A673 (cell line): ENCODE measurements around the gene PRG2. TPM values are rescaled to one million over a fixed set of nuclear protein-coding genes. Genes with fewer than 3 reads are reported as not detected.
"Not testable (repeated sequence)": the region's sequence is repeated elsewhere in the genome, so short reads cannot be mapped to it uniquely, and the experiment has no call there.

Experiments used
- BruUV-seq: library from RNA; stranded (reverse); fragments of 400-500 nt; replicated peaks from 2 replicates; lab custom pipeline; 2021; lab: Mats Ljungman, UMichigan
- CTCF ChIA-PET: fragments of 300-600 bp; sonication (Branson Sonifier 250); formaldehyde crosslinking; loops from one replicate; lab custom pipeline; 2022; ENCODE audit warnings: antibody characterized with exemption; lab: Charles Lee
- POLR2A ChIA-PET: fragments of 300-600 bp; sonication (Branson Sonifier 250); formaldehyde crosslinking; loops from one replicate; lab custom pipeline; 2022; ENCODE audit warnings: antibody characterized with exemption; ENCODE audit not compliant: low non-redundant PET; lab: Charles Lee
- DNase-seq: peaks from one replicate; pipeline ENCODE4 v3.0.0-alpha.2; 2015; ENCODE audit warnings: low spot score
- H3K27ac ChIP-seq: fragments of 200-600 bp; sonication (generic); 2 replicates; pipeline ENCODE4 v1.5.1; 2016; ENCODE audit warnings: mixed run types, low read depth, mild to moderate bottlenecking, mixed read lengths, antibody characterized with exemption, low read length; ENCODE audit not compliant: poor library complexity, severe bottlenecking
- H3K27me3 ChIP-seq: fragments of 200-600 bp; sonication (generic); replicated peaks from 2 replicates; pipeline ENCODE4 v1.6.1; 2017; ENCODE audit warnings: mixed run types, low read depth, mild to moderate bottlenecking, mixed read lengths, antibody characterized with exemption, low read length; ENCODE audit not compliant: insufficient read depth, poor library complexity
- H3K36me3 ChIP-seq: fragments of 200-600 bp; sonication (generic); 2 replicates; pipeline ENCODE4 v1.6.1; 2016; ENCODE audit warnings: mixed run types, mild to moderate bottlenecking, mixed read lengths, antibody characterized with exemption, low read length; ENCODE audit not compliant: insufficient read depth, poor library complexity, severe bottlenecking
- H3K4me1 ChIP-seq: fragments of 200-600 bp; sonication (generic); 2 replicates; pipeline ENCODE4 v1.6.1; 2017; ENCODE audit warnings: mixed run types, mild to moderate bottlenecking, mixed read lengths, antibody characterized with exemption, low read length; ENCODE audit not compliant: insufficient read depth, poor library complexity, severe bottlenecking
- H3K4me3 ChIP-seq: fragments of 200-600 bp; sonication (generic); 2 replicates; pipeline ENCODE4 v1.5.1; 2016; ENCODE audit warnings: low read depth, mixed run types, mild to moderate bottlenecking, mixed read lengths, low read length; ENCODE audit not compliant: poor library complexity, severe bottlenecking
- H3K9me3 ChIP-seq: fragments of 200-600 bp; sonication (generic); 2 replicates; pipeline ENCODE4 v1.6.1; 2016; ENCODE audit warnings: mixed run types, low read depth, mild to moderate bottlenecking, mixed read lengths, antibody characterized with exemption, low read length; ENCODE audit not compliant: poor library complexity, severe bottlenecking
- EZH2 ChIP-seq: fragments of 200-600 bp; sonication (generic); IDR thresholded peaks from 2 replicates; pipeline ENCODE4 v1.6.1; 2017; ENCODE audit warnings: borderline replicate concordance, low read depth, mild to moderate bottlenecking, mixed read lengths, antibody characterized with exemption, low read length; ENCODE audit not compliant: poor library complexity, severe bottlenecking
- intact Hi-C: fragments of 100-400 bp; cut with micrococcal nuclease; formaldehyde crosslinking; loops from one replicate; pipeline ENCODE4 v1.10.0; 2022; ENCODE audit not compliant: unreplicated experiment
- total RNA-seq: library from RNA; stranded (reverse); gene quantifications from 2 replicates; pipeline ENCODE4 v1.2.3, GENCODE V29; 2021
- TF ChIP-seq, protein P1 (sequence below): fragments of 300-800, 200-600 bp; sonication (generic); conservative IDR thresholded peaks from 2 replicates; pipeline ENCODE4 v1.5.1; 2017; ENCODE audit warnings: low read depth, mild to moderate bottlenecking, antibody characterized with exemption, low read length, moderate library complexity, mixed read lengths

The PRG2 gene
- total RNA-seq, 1 experiment from 2014 or later: not detected

DNA sequence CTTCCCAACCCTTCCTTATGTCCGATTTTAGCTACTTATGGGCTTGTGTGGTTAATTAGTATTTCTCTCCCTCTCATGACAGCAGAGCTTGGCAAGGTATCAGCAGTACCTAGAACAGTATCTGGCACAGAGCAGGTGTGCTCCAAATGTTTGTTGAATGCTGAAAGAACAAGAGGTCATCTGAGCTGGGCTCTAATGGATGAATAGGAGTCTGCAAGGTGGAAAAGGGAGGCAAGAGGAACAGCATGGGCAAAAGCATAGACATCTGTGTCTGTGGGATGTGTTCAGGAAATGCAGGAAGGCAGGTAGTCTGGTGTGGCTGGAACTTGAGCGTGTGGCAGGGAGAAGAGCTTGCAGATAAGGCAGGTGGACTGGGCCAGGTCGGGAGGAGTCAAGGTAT is 28.5 kb downstream of the PRG2 start:
- BruUV-seq: no TSS peak
- TF ChIP-seq EZH2: no peak
- TF ChIP-seq, protein P1, sequence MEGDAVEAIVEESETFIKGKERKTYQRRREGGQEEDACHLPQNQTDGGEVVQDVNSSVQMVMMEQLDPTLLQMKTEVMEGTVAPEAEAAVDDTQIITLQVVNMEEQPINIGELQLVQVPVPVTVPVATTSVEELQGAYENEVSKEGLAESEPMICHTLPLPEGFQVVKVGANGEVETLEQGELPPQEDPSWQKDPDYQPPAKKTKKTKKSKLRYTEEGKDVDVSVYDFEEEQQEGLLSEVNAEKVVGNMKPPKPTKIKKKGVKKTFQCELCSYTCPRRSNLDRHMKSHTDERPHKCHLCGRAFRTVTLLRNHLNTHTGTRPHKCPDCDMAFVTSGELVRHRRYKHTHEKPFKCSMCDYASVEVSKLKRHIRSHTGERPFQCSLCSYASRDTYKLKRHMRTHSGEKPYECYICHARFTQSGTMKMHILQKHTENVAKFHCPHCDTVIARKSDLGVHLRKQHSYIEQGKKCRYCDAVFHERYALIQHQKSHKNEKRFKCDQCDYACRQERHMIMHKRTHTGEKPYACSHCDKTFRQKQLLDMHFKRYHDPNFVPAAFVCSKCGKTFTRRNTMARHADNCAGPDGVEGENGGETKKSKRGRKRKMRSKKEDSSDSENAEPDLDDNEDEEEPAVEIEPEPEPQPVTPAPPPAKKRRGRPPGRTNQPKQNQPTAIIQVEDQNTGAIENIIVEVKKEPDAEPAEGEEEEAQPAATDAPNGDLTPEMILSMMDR: no peak
- ChIA-PET POLR2A (no interaction called here), CTCF (interaction anchor here (1.3 kb wide), 1 partner anchor 16 kb away, joined by 4 read pairs; no protein-coding TSS in a partner anchor)
- no peak overlapping the region for H3K27ac ChIP-seq
- H3K4me3 ChIP-seq: no peak overlapping the region
- H3K9me3 ChIP-seq: no peaks in the 10 kb centered on the region
- intact Hi-C loops: no loop called here
- no peak for DNase-seq
- peaks cover 3% of the 10 kb centered on the region for H3K27me3 ChIP-seq
- no peaks in the 10 kb centered on the region for H3K36me3 ChIP-seq
- H3K4me1 ChIP-seq: no peaks in the 10 kb centered on the region

DNA sequence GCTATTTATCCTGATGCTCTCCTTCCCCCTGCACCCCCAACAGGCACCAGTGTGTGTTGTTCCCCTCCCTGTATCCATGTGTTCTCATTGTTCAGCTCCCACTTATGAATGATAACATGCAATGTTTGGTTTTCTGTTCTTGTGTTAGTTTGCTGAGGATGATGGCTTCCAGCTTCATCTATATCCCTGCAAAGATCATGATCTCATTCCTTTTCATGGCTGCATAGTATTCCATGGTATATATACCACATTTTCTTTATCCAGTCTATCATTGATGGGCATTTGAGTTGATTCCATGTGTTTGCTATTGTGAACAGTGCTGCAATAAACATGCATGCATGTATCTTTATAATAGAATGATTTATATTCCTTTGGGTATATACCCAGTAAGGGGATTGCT is 29.0 kb downstream of the PRG2 start:
- intact Hi-C loops, POLR2A ChIA-PET, H3K36me3 ChIP-seq, H3K27me3 ChIP-seq, H3K4me3 ChIP-seq, H3K27ac ChIP-seq, H3K9me3 ChIP-seq, DNase-seq, H3K4me1 ChIP-seq, BruUV-seq: not testable (repeated sequence)
- CTCF ChIA-PET: interaction anchor here (1.3 kb wide), 1 partner anchor 16 kb away, joined by 4 read pairs; no protein-coding TSS in a partner anchor

GRCh38 chr11:57360991-57361390 is 29.5 kb downstream of the PRG2 start:
- no peak for DNase-seq
- H3K27ac ChIP-seq: no peak overlapping the region
- no peaks in the 10 kb centered on the region for H3K36me3 ChIP-seq
- ChIA-PET CTCF (interaction anchor here (0.6 kb wide), 1 partner anchor 11 kb away, joined by 8 read pairs; no protein-coding TSS in a partner anchor), POLR2A (no interaction called here)
- peaks cover 3% of the 10 kb centered on the region for H3K27me3 ChIP-seq
- TF ChIP-seq, protein P1: no peak
- TF ChIP-seq EZH2: no peak
- H3K9me3 ChIP-seq: no peaks in the 10 kb centered on the region
- no peak overlapping the region for H3K4me3 ChIP-seq
- BruUV-seq: no TSS peak
- intact Hi-C loops: no loop called here
- H3K4me1 ChIP-seq: no peaks in the 10 kb centered on the region
